Esophagus muscularis mucosa (tissue), 4 donors: ENCODE measurements around the gene NAXE. TPM values are rescaled to one million over a fixed set of nuclear protein-coding genes. Genes with fewer than 3 reads are reported as not detected.

Experiments used
- DNase-seq: peaks from one replicate; pipeline ENCODE4 v3.0.0-alpha.2; 2017; ENCODE audit errors: extremely low spot score
- H3K27ac ChIP-seq, 4 donors: fragments of 200-600 bp; sonication (generic); replicated peaks in 1 of 4; 1 replicate in 3 of 4; 2 replicates in 1 of 4; pipeline ENCODE4 v1.5.1; 2016 to 2019; ENCODE audit warnings: mild to moderate bottlenecking in 1 of 4
- H3K27me3 ChIP-seq, 4 donors: fragments of 200-600 bp; sonication (generic); one replicate each; pipeline versions ENCODE4 v1.5.1 to v1.6.0; 2016 to 2019
- H3K36me3 ChIP-seq, 4 donors: fragments of 200-600 bp; sonication (generic); one replicate each; pipeline ENCODE4 v1.5.1; 2016 to 2019
- H3K4me1 ChIP-seq, 4 donors: fragments of 200-600 bp; sonication (generic); one replicate each; pipeline ENCODE4 v1.5.1; 2016 to 2019
- H3K4me3 ChIP-seq, 4 donors: fragments of 200-600 bp; sonication (generic); 1 replicate in 2 of 4; 2 replicates in 2 of 4; pipeline ENCODE4 v1.5.1; 2016 to 2019; ENCODE audit warnings: mild to moderate bottlenecking in 4 of 4, moderate library complexity in 1 of 4
- H3K9me3 ChIP-seq, 4 donors: fragments of 200-600 bp; sonication (generic); 1 replicate in 3 of 4; 2 replicates in 1 of 4; pipeline ENCODE4 v1.5.1; 2016 to 2019
- CTCF ChIP-seq, 3 experiments: fragments of 200-600 bp in 2 of 3; fragments of 450-650 bp in 1 of 3; sonication (generic) in 2 of 3; IDR thresholded peaks; one replicate each; pipeline ENCODE4 v1.5.1; 2017 to 2019; ENCODE audit warnings: antibody characterized with exemption in 3 of 3, mild to moderate bottlenecking in 2 of 3, moderate library complexity in 1 of 3
- EP300 ChIP-seq: sonication (generic); formaldehyde crosslinking; IDR thresholded peaks from one replicate; pipeline ENCODE4 v1.6.1; 2017; ENCODE audit warnings: antibody characterized with exemption
- POLR2A ChIP-seq: fragments of 450-650 bp; IDR thresholded peaks from one replicate; pipeline ENCODE4 v1.6.1; 2017; ENCODE audit warnings: antibody characterized with exemption, moderate library complexity, mild to moderate bottlenecking, low read depth
- POLR2AphosphoS5 ChIP-seq, 2 donors: sonication (generic); formaldehyde crosslinking; IDR thresholded peaks; one replicate each; pipeline ENCODE4 v1.6.1; 2017; ENCODE audit warnings: antibody characterized with exemption in 2 of 2
- WGBS: methylation state at CpG from one replicate; pipeline ENCODE4 v1.1.5; 2018; 5-methylcytosine and 5-hydroxymethylcytosine counted together
- intact Hi-C: fragments of 100-400 bp; cut with DNase I; formaldehyde crosslinking; loops from one replicate; pipeline ENCODE4 v1.15.1; 2023
- total RNA-seq, 4 donors: library from RNA; depleted of rRNA; stranded (reverse); fragments of >200 nt; gene quantifications; one replicate each; pipeline versions ENCODE4 v1.1.0 to v1.2.1, GENCODE V29; 2016

Gene NAXE
- total RNA-seq, 4 donors from 2014 or later = 73.5 to 98.0 (median 85.2) TPM

DNA sequence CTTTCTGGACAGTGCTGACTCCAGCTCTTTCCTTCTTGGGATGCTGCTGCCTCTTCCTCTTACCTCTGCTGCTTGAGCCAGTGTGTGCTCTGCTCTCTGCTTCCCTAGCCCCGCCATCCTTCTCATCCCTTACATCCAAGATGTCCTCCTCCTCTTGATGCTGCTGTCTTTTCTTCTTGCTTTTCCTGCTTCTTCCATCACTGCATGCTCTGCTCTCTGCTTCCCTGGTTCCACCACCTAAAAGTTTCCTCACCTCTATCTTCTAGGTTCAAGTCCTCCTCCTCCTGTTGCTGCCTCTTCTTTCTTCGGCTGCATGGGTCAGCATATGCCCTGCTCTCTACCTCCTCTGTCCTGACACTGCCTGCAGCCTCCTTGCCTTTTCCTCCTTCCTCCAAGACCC, 3.4 kb downstream of the NAXE start:
- Histone ChIP-seq H3K9me3 (no peaks in the 10 kb centered on the region), H3K4me1 (peaks cover 11 to 27% (median 23%) of the 10 kb centered on the region in 4 donors), H3K27me3 (no peaks in the 10 kb centered on the region), H3K4me3 (no peak overlapping the region), H3K27ac (no peak overlapping the region), H3K36me3 (peaks cover 35 to 63% (median 60%) of the 10 kb centered on the region in 4 donors)
- intact Hi-C loops = loop anchor here (10.0 kb wide), 1 partner anchor 110 kb away; no protein-coding TSS in a partner anchor
- no peak for TF ChIP-seq POLR2A
- TF ChIP-seq POLR2AphosphoS5 (IDR thresholded peaks at IDR 0.05) = no peak
- TF ChIP-seq CTCF (IDR thresholded peaks at IDR 0.05) = no peak
- no peak for TF ChIP-seq EP300
- WGBS = 92% methylated on average over 2 of the region's 2 CpGs
- no peak for DNase-seq

DNA sequence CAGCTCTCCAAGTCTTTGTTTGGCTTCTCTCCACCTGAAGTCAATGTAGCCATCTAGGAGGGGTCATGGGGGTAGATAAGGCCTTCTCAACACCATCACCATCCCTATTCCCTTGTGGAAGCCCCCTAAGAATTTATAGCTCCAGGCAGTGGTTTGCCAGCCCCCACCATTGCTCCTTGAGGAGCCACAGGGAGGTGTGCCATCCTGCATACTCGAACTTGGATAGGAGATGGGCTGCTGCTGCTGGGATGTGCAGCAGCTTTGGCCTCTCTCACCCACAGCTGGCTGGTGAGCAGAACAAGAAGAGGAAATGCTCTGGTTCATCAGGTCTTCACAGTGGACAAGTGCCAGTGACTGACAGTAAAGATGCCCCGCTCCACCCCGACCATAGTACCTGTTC, 4.8 kb downstream of the NAXE start:
- Histone ChIP-seq H3K9me3 (no peaks in the 10 kb centered on the region), H3K4me3 (no peak overlapping the region), H3K36me3 (peaks cover 35 to 63% (median 60%) of the 10 kb centered on the region in 4 donors), H3K27me3 (no peaks in the 10 kb centered on the region), H3K27ac (no peak overlapping the region), H3K4me1 (peaks cover 11 to 30% (median 26%) of the 10 kb centered on the region in 4 donors)
- DNase-seq = no peak
- WGBS = 97% methylated on average over 3 of the region's 3 CpGs
- TF ChIP-seq POLR2A = no peak
- TF ChIP-seq POLR2AphosphoS5 (IDR thresholded peaks at IDR 0.05) = no peak
- no peak for TF ChIP-seq CTCF (IDR thresholded peaks at IDR 0.05)
- TF ChIP-seq EP300 = no peak
- intact Hi-C loops = loop anchor here (10.0 kb wide), 1 partner anchor 112 kb away; no protein-coding TSS in a partner anchor

GRCh38 chr1:156598125-156598524, 6.5 kb downstream of the NAXE start:
- DNase-seq = no peak
- H3K27ac ChIP-seq = no peak overlapping the region
- no peak for TF ChIP-seq CTCF (IDR thresholded peaks at IDR 0.05)
- TF ChIP-seq POLR2A = no peak
- no peak for TF ChIP-seq EP300
- TF ChIP-seq POLR2AphosphoS5 (IDR thresholded peaks at IDR 0.05) = no peak
- 100% methylated on average over 3 of the region's 5 CpGs for WGBS
- peaks cover 10 to 29% (median 25%) of the 10 kb centered on the region in 4 donors for H3K4me1 ChIP-seq
- no peak overlapping the region for H3K4me3 ChIP-seq
- peaks cover 35 to 58% (median 56%) of the 10 kb centered on the region in 4 donors for H3K36me3 ChIP-seq
- intact Hi-C loops = loop anchor here (10.0 kb wide), 1 partner anchor 113 kb away; no protein-coding TSS in a partner anchor
- H3K9me3 ChIP-seq = no peaks in the 10 kb centered on the region
- no peaks in the 10 kb centered on the region for H3K27me3 ChIP-seq

DNA sequence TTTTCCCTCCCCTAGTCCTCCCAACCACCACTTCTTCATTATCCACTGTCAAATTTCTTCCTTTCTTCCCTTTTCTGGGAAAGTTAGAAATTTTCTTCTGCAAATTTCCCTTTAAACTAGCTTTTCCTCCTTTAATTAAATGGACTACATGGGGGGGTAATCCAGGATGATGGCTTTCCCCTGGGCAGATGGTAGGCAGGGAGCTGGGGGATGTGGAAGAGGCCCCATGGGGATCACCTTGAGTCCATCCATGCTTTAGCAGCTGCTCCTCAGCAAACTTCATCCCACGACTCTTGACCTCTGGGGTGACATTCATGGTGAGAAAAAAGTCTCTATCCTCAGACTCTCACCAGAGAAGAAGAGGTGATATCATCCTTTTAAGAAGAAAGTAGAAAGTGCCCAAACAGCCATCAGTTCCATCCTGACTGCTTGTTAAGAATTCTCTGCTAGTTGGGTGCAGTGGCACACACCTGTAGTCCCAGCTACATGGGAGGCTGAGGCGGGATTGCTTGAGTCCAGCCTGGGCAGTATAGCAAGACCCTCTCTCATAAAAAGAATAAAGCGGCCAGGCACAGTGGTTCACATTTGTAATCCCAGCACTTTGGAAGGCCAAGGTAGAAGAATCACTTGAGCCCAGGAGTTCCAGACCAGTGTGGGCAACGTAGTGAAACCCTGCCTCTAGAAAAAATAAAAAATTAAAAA, 7.3 kb downstream of the NAXE start:
- intact Hi-C loops = loop anchor here (10.0 kb wide), 1 partner anchor 114 kb away; no protein-coding TSS in a partner anchor
- no peak for DNase-seq
- Histone ChIP-seq H3K27ac (no peak overlapping the region), H3K9me3 (no peaks in the 10 kb centered on the region), H3K4me3 (no peak overlapping the region), H3K36me3 (peaks cover 35 to 51% (median 49%) of the 10 kb centered on the region in 4 donors), H3K4me1 (peaks cover 10 to 28% (median 24%) of the 10 kb centered on the region in 4 donors), H3K27me3 (no peaks in the 10 kb centered on the region)
- TF ChIP-seq EP300 = no peak
- TF ChIP-seq POLR2A = no peak
- TF ChIP-seq POLR2AphosphoS5 (IDR thresholded peaks at IDR 0.05) = no peak
- no peak for TF ChIP-seq CTCF (IDR thresholded peaks at IDR 0.05)
- WGBS = 88% methylated on average over 4 of the region's 4 CpGs
